ENCODE results near the gene PPM1D.

DNA sequence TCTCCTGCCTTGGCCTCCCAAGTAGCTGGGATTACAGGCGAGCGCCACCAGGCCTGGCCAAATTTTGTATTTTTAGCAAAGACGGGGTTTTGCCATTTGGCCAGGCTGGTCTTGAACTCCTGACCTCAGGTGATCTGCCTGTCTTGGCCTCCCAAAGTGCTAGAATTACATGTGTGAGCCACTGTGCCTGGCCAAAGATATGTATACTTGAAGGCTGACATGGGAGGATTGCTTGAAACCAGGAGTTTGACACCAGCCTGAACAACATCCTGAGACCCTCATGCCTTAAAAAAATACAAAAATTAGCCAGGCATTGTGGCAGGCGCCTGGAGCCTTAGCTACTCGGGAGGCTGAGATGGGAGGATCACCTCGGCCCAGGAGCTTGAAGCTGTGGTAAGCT is 80.8 kb downstream of the PPM1D start:
- TF ChIP-seq, protein P1, sequence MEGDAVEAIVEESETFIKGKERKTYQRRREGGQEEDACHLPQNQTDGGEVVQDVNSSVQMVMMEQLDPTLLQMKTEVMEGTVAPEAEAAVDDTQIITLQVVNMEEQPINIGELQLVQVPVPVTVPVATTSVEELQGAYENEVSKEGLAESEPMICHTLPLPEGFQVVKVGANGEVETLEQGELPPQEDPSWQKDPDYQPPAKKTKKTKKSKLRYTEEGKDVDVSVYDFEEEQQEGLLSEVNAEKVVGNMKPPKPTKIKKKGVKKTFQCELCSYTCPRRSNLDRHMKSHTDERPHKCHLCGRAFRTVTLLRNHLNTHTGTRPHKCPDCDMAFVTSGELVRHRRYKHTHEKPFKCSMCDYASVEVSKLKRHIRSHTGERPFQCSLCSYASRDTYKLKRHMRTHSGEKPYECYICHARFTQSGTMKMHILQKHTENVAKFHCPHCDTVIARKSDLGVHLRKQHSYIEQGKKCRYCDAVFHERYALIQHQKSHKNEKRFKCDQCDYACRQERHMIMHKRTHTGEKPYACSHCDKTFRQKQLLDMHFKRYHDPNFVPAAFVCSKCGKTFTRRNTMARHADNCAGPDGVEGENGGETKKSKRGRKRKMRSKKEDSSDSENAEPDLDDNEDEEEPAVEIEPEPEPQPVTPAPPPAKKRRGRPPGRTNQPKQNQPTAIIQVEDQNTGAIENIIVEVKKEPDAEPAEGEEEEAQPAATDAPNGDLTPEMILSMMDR (IDR thresholded peaks at IDR 0.05; ENCODE audit: insufficient read depth, low read length, poor library complexity, severe bottlenecking), result no peak
- TF ChIP-seq EZH2phosphoT487 (conservative IDR thresholded peaks at IDR 0.05; ENCODE audit: low read length), result no peak
